ENCODE data around the gene KRT28.
"Not testable (repeated sequence)": the region's sequence is repeated elsewhere in the genome, so short reads cannot be mapped to it uniquely, and the experiment has no call there.

Gene KRT28

DNA sequence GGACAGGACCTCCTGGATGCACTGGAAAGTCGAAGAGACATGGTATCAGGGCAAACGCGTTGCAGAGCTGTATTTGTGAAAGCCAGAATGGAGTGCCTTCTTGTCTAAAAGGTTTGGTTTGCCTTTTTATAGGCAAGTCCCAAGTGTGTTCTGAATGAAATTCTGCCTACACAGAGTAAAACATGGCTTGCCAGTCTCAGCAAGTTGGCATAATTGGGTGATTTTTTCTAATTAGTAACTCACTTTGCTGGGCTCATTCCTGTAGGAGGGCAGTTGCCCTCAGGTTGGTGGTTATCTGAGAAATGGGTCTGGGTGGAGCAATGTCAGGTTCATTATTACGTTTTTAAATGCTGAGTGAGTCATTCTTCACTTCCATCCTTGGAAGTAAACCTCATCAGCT lies 44.5 kb downstream of the KRT28 start, which contains the start of gene KRT25:
TSS of gene KRT25 (minus strand) at position 101 of the 400 bp plus-strand sequence. CDS start at position 41, 60 bp downstream.
- H3K9me3 ChIP-seq (ENCODE audit: control insufficient read depth, low read length): no peaks in the 10 kb centered on the region
- no peaks in the 10 kb centered on the region for H3K27me3 ChIP-seq (replicated peaks; ENCODE audit: control insufficient read depth, insufficient read depth, low read length, poor library complexity, severe bottlenecking)
- DNase-seq: no peak
- H3K27ac ChIP-seq (ENCODE audit: insufficient read depth, low read length, poor library complexity, severe bottlenecking): no peak within 1 kb of the TSS
- H3K4me3 ChIP-seq (ENCODE audit: insufficient read depth, low read depth, low read length, poor library complexity, severe bottlenecking): no peak within 1 kb of the TSS
- H3K36me3 ChIP-seq (ENCODE audit: control insufficient read depth, insufficient read depth, low read length): no peaks in the 10 kb centered on the region
- no peaks in the 10 kb centered on the region for H3K4me1 ChIP-seq (ENCODE audit: control insufficient read depth, insufficient read depth, low read length, poor library complexity, severe bottlenecking)

DNA sequence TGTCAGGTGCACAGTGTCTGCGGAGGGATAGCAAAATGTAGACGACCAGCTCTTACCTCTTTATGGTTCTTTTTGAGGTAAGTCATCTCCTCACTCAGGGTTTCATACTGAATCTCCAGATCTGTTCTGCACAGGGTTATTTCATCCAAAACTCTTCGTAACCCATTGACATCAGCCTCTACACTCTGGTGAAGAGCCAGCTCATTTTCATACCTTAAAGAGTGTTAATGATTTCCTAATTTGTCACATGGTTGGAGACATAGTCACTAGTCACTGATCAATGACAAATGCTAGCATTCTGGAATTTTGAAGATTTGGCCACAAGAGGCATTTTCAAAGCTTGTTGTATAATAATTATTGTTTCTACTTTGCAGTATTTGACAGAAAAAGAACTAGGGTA lies 46.0 kb downstream of the KRT28 start:
- no peaks in the 10 kb centered on the region for H3K36me3 ChIP-seq (ENCODE audit: control insufficient read depth, insufficient read depth, low read length)
- no peaks in the 10 kb centered on the region for H3K4me1 ChIP-seq (ENCODE audit: control insufficient read depth, insufficient read depth, low read length, poor library complexity, severe bottlenecking)
- no peak overlapping the region for H3K4me3 ChIP-seq (ENCODE audit: insufficient read depth, low read depth, low read length, poor library complexity, severe bottlenecking)
- H3K27ac ChIP-seq (ENCODE audit: insufficient read depth, low read length, poor library complexity, severe bottlenecking): no peak overlapping the region
- no peaks in the 10 kb centered on the region for H3K9me3 ChIP-seq (ENCODE audit: control insufficient read depth, low read length)
- no peak for DNase-seq
- no peaks in the 10 kb centered on the region for H3K27me3 ChIP-seq (replicated peaks; ENCODE audit: control insufficient read depth, insufficient read depth, low read length, poor library complexity, severe bottlenecking)

DNA sequence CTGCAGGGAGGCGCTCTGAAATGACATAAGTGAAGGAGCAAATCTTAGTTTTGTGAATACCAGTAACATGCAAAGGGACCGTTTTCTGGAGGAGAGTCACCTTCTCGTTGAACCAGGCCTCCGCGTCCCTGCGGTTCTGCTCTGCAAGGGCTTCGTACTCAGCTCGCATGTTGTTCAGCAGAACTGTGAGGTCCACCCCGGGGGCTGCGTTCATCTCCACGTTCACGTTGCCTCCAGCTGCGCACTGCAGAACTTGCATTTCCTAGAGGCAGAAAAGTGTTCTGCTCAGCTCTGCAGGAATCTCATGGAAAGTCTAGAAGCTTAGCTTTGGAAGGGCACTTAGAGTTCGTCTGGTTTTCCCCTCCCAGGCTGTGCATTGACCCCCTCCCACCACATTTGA lies 48.7 kb downstream of the KRT28 start:
- H3K9me3 ChIP-seq (ENCODE audit: control insufficient read depth, low read length): no peaks in the 10 kb centered on the region
- no peak overlapping the region for H3K4me3 ChIP-seq (ENCODE audit: insufficient read depth, low read depth, low read length, poor library complexity, severe bottlenecking)
- no peak for DNase-seq
- no peak overlapping the region for H3K27ac ChIP-seq (ENCODE audit: insufficient read depth, low read length, poor library complexity, severe bottlenecking)
- H3K36me3 ChIP-seq (ENCODE audit: control insufficient read depth, insufficient read depth, low read length): no peaks in the 10 kb centered on the region
- no peaks in the 10 kb centered on the region for H3K4me1 ChIP-seq (ENCODE audit: control insufficient read depth, insufficient read depth, low read length, poor library complexity, severe bottlenecking)
- H3K27me3 ChIP-seq (replicated peaks; ENCODE audit: control insufficient read depth, insufficient read depth, low read length, poor library complexity, severe bottlenecking): no peaks in the 10 kb centered on the region

DNA sequence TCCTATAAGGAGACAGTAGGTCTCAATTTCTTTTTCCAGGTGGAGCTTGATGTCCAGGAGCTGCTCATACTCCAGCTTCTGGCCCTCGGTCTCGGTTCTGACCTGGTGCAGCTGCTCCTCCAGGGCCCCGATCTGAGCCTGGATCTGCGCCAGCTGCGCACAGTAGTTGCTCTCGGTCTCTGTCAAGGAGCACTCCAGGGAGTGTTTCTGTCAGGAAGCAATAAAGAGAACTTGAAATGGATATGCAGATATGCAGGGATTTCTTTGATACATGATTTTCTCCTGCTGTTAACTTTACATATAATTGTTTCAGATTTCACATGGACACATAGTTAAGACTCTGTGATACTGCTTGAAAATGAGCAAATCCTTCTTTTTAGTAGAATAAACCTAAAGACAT lies 49.4 kb downstream of the KRT28 start:
- no peaks in the 10 kb centered on the region for H3K4me1 ChIP-seq (ENCODE audit: control insufficient read depth, insufficient read depth, low read length, poor library complexity, severe bottlenecking)
- no peaks in the 10 kb centered on the region for H3K27me3 ChIP-seq (replicated peaks; ENCODE audit: control insufficient read depth, insufficient read depth, low read length, poor library complexity, severe bottlenecking)
- no peaks in the 10 kb centered on the region for H3K36me3 ChIP-seq (ENCODE audit: control insufficient read depth, insufficient read depth, low read length)
- no peak overlapping the region for H3K27ac ChIP-seq (ENCODE audit: insufficient read depth, low read length, poor library complexity, severe bottlenecking)
- no peaks in the 10 kb centered on the region for H3K9me3 ChIP-seq (ENCODE audit: control insufficient read depth, low read length)
- no peak overlapping the region for H3K4me3 ChIP-seq (ENCODE audit: insufficient read depth, low read depth, low read length, poor library complexity, severe bottlenecking)
- DNase-seq: no peak

DNA sequence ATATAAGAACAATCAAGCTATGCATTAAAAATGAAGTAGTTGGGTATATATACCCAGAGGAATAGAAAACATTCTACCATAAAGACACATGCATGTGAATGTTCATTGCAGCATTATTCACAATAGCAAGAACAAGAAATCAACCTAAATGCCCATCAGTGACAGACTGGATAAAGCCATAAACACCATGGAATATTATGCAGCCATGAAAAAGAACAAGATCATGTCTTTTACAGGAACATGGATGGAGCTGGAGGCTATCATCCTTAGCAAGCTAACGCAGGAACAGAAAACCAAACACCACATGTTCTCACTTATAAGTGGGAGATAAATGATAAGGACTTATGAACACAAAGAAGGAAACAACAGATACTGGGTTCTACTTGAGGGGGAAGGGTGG lies 51.1 kb downstream of the KRT28 start:
- DNase-seq; H3K9me3 ChIP-seq (ENCODE audit: control insufficient read depth, low read length); H3K4me3 ChIP-seq (ENCODE audit: insufficient read depth, low read depth, low read length, poor library complexity, severe bottlenecking); H3K36me3 ChIP-seq (ENCODE audit: control insufficient read depth, insufficient read depth, low read length); H3K27ac ChIP-seq (ENCODE audit: insufficient read depth, low read length, poor library complexity, severe bottlenecking); H3K4me1 ChIP-seq (ENCODE audit: control insufficient read depth, insufficient read depth, low read length, poor library complexity, severe bottlenecking); H3K27me3 ChIP-seq (replicated peaks; ENCODE audit: control insufficient read depth, insufficient read depth, low read length, poor library complexity, severe bottlenecking): not testable (repeated sequence)
